ENCODE results near the gene DIDO1. TPM values are rescaled to one million over a fixed set of nuclear protein-coding genes. Genes with fewer than 3 reads are reported as not detected.

The DIDO1 gene
- total and polyA plus RNA-seq, 2 donors (not counting 1 experiment from before 2014, with no cell fraction given), result 57.6 to 124 TPM

DNA sequence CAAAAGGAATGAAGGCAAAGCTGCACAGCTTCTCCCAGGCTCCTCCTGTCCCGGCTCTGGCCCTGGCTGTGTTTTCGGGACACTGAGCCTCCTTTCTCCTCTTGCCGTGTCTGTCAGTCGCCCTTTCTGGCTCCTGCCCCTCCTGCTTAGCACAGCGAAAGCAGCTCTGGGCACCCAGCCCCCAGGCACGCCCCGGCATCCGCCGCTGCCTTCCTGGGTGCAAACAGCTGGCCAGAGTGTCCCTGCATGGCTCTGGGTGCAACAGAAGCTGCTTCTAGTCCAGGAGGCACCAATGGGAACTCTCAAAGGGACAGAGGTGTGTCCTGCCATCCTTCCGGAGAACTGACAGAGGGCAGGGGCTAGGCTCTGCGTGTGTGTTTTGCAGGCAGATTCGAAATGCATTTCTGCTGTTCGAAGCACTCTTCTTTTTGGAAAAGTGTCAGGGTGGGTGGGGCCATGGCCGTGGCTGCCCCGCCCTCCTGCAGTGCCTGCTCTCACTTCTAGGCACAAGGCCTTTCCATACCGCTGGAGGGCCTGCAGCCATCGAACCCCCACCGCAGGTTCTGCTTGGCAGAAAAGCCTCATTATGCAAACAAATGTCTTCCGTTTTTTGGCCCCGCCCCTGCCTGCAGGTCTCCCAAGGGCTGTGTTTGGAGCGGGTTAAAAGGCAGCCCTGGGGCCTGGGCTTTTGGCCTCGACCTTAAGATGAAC lies 93.9 kb downstream of the DIDO1 start:
- ATAC-seq (ENCODE audit: low read depth) (peak; percentile 91), DNase-seq (peak; percentile 89)
- Histone ChIP-seq H3K36me3 (replicated peaks in 1 of 2; ENCODE audit: control extremely low read depth in 1 of 2, control insufficient read depth in 1 of 2, extremely low read depth in 1 of 2, insufficient read depth in 2 of 2, low read length in 1 of 2) (peaks cover 0 to 3% of the 10 kb centered on the region in 2 experiments), H2AFZ (ENCODE audit: insufficient read depth, low read depth, low read length, poor library complexity, severe bottlenecking) (peak overlapping the region; percentile 44), H3K4me3 (ENCODE audit: control extremely low read depth in 1 of 5, extremely low read depth in 1 of 5, insufficient read depth in 1 of 5, low read depth in 2 of 5, low read length in 4 of 5) (peak overlapping the region; percentile 29 to 56 (median 43)), H3K27me3 (replicated peaks in 1 of 4; ENCODE audit: control extremely low read depth in 1 of 4, control insufficient read depth in 3 of 4, insufficient read depth in 4 of 4, low read length in 3 of 4) (no peaks in the 10 kb centered on the region), H3K4me1 (ENCODE audit: control insufficient read depth in 2 of 2, insufficient read depth in 2 of 2, low read length in 2 of 2) (peaks cover 27 to 33% of the 10 kb centered on the region in 2 donors), H3K9ac (ENCODE audit: low read length) (peak overlapping the region; percentile 11), H3K27ac (ENCODE audit: low read length in 2 of 2) (peak overlapping the region; percentile 38 to 59), H4K20me1 (ENCODE audit: control insufficient read depth, insufficient read depth, low read length, poor library complexity, severe bottlenecking) (no peaks in the 10 kb centered on the region), H3K79me2 (ENCODE audit: control insufficient read depth, insufficient read depth, low read length) (no peaks in the 10 kb centered on the region), H3K4me2 (replicated peaks; ENCODE audit: low read depth, low read length, poor library complexity, severe bottlenecking) (peak overlapping the region; percentile 82), H3K9me3 (ENCODE audit: control extremely low read depth in 1 of 3, control insufficient read depth in 2 of 3, insufficient read depth in 1 of 3, low read length in 2 of 3) (no peaks in the 10 kb centered on the region)
- intact Hi-C loops (cut with micrococcal nuclease), result loop anchor here (2.0 kb wide), 1 partner anchor 38 kb away; no protein-coding TSS in a partner anchor
- Mint-ChIP-seq H3K27ac (peak overlapping the region; percentile 89), H3K9me3 (ENCODE audit: insufficient read depth) (no peaks in the 10 kb centered on the region), H3K4me1 (peaks cover 27% of the 10 kb centered on the region), H3K4me3 (peak overlapping the region; percentile 77), H3K27me3 (no peaks in the 10 kb centered on the region)
- TF ChIP-seq, protein P1, sequence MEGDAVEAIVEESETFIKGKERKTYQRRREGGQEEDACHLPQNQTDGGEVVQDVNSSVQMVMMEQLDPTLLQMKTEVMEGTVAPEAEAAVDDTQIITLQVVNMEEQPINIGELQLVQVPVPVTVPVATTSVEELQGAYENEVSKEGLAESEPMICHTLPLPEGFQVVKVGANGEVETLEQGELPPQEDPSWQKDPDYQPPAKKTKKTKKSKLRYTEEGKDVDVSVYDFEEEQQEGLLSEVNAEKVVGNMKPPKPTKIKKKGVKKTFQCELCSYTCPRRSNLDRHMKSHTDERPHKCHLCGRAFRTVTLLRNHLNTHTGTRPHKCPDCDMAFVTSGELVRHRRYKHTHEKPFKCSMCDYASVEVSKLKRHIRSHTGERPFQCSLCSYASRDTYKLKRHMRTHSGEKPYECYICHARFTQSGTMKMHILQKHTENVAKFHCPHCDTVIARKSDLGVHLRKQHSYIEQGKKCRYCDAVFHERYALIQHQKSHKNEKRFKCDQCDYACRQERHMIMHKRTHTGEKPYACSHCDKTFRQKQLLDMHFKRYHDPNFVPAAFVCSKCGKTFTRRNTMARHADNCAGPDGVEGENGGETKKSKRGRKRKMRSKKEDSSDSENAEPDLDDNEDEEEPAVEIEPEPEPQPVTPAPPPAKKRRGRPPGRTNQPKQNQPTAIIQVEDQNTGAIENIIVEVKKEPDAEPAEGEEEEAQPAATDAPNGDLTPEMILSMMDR (IDR thresholded peaks at IDR 0.05), result peak; percentile 11
- TF ChIP-seq EZH2 (IDR thresholded peaks at IDR 0.05; ENCODE audit: borderline replicate concordance, insufficient read depth, low read depth, low read length, poor library complexity, severe bottlenecking), result no peak
- ChIA-PET POLR2A (interaction anchor here (0.5 to 1.0 kb wide), 2 partner anchors 10 to 38 kb away, joined by 3 read pairs; no protein-coding TSS in a partner anchor), CTCF (interaction anchor here (0.8 to 1.9 kb wide), 6 partner anchors 9 to 69 kb away, joined by 3 to 10 read pairs (median 4); no protein-coding TSS in a partner anchor)
- 50% methylated on average over 21 of the region's 22 CpGs for WGBS (ENCODE audit: insufficient coverage)

GRCh38 chr20:62831854-62832211 lies 94.5 kb downstream of the DIDO1 start:
- Histone ChIP-seq H3K4me1 (ENCODE audit: control insufficient read depth in 2 of 2, insufficient read depth in 2 of 2, low read length in 2 of 2) (peaks cover 22 to 28% of the 10 kb centered on the region in 2 donors), H3K9ac (ENCODE audit: low read length) (peak overlapping the region; percentile 11), H3K79me2 (ENCODE audit: control insufficient read depth, insufficient read depth, low read length) (no peaks in the 10 kb centered on the region), H3K9me3 (ENCODE audit: control extremely low read depth in 1 of 3, control insufficient read depth in 2 of 3, insufficient read depth in 1 of 3, low read length in 2 of 3) (no peaks in the 10 kb centered on the region), H2AFZ (ENCODE audit: insufficient read depth, low read depth, low read length, poor library complexity, severe bottlenecking) (no peak overlapping the region), H3K4me2 (replicated peaks; ENCODE audit: low read depth, low read length, poor library complexity, severe bottlenecking) (peak overlapping the region; percentile 82), H3K36me3 (replicated peaks in 1 of 2; ENCODE audit: control extremely low read depth in 1 of 2, control insufficient read depth in 1 of 2, extremely low read depth in 1 of 2, insufficient read depth in 2 of 2, low read length in 1 of 2) (no peaks in the 10 kb centered on the region), H3K4me3 (ENCODE audit: control extremely low read depth in 1 of 5, extremely low read depth in 1 of 5, insufficient read depth in 1 of 5, low read depth in 2 of 5, low read length in 4 of 5) (peak overlapping the region in 2 of 5 experiments; percentile 36 to 49), H4K20me1 (ENCODE audit: control insufficient read depth, insufficient read depth, low read length, poor library complexity, severe bottlenecking) (no peaks in the 10 kb centered on the region), H3K27ac (ENCODE audit: low read length in 2 of 2) (no peak overlapping the region), H3K27me3 (replicated peaks in 1 of 4; ENCODE audit: control extremely low read depth in 1 of 4, control insufficient read depth in 3 of 4, insufficient read depth in 4 of 4, low read length in 3 of 4) (no peaks in the 10 kb centered on the region)
- 96% methylated on average over 7 of the region's 10 CpGs for WGBS (ENCODE audit: insufficient coverage)
- intact Hi-C loops (cut with micrococcal nuclease), result loop anchor here (2.0 kb wide), 1 partner anchor 37 kb away; no protein-coding TSS in a partner anchor
- no peaks in the 10 kb centered on the region for H3K9me3 Mint-ChIP-seq (ENCODE audit: insufficient read depth)
- H3K4me1 Mint-ChIP-seq, result peaks cover 25% of the 10 kb centered on the region
- no peaks in the 10 kb centered on the region for H3K27me3 Mint-ChIP-seq
- CTCF ChIA-PET, result interaction anchor here (0.8 to 1.9 kb wide), 5 partner anchors 9 to 70 kb away, joined by 3 to 10 read pairs (median 4); no protein-coding TSS in a partner anchor
- DNase-seq (peak; percentile 10), ATAC-seq (ENCODE audit: low read depth) (no peak)
- POLR2A ChIA-PET, result interaction anchor here (0.5 to 1.0 kb wide), 2 partner anchors 9 to 38 kb away, joined by 3 read pairs; no protein-coding TSS in a partner anchor
- peak overlapping the region; percentile 24 for H3K4me3 Mint-ChIP-seq
- TF ChIP-seq, protein P1 (IDR thresholded peaks at IDR 0.05), result no peak
- no peak for TF ChIP-seq EZH2 (IDR thresholded peaks at IDR 0.05; ENCODE audit: borderline replicate concordance, insufficient read depth, low read depth, low read length, poor library complexity, severe bottlenecking)
- H3K27ac Mint-ChIP-seq, result peak overlapping the region; percentile 59

Data from B cell (primary cell).